ENCODE results near the gene KSR2. TPM values are rescaled to one million over a fixed set of nuclear protein-coding genes. Genes with fewer than 3 reads are reported as not detected.
"Not testable (repeated sequence)": the region's sequence is repeated elsewhere in the genome, so short reads cannot be mapped to it uniquely, and the experiment has no call there.

KSR2 gene
- total and polyA plus RNA-seq, 2 experiments from 2014 or later: under 0.01 to 0.02 TPM

DNA sequence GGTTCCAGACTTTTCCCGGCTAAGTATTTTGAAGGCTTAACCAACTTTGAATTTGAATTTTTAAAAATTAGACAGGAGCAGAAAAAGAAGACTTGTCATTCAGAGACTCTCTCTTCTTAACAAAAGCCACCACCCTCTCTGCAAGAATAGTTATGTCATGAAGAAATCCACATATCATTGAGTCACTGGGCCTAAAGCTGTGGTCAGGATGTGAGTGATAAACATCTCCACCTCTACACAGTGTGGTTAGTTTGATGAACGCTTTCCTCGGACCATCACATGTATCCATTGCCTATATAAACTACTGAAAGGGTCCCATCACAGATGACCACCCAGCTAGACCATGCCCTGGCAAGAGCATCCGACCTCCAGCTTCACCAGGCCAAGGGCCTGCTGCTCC, 226.1 kb downstream of the KSR2 start:
- DNase-seq (ENCODE audit: low read depth in 1 of 2, low spot score in 1 of 2): no peak
- H3K9me3 ChIP-seq (ENCODE audit: low read depth): no peaks in the 10 kb centered on the region
- TF ChIP-seq, protein P1, sequence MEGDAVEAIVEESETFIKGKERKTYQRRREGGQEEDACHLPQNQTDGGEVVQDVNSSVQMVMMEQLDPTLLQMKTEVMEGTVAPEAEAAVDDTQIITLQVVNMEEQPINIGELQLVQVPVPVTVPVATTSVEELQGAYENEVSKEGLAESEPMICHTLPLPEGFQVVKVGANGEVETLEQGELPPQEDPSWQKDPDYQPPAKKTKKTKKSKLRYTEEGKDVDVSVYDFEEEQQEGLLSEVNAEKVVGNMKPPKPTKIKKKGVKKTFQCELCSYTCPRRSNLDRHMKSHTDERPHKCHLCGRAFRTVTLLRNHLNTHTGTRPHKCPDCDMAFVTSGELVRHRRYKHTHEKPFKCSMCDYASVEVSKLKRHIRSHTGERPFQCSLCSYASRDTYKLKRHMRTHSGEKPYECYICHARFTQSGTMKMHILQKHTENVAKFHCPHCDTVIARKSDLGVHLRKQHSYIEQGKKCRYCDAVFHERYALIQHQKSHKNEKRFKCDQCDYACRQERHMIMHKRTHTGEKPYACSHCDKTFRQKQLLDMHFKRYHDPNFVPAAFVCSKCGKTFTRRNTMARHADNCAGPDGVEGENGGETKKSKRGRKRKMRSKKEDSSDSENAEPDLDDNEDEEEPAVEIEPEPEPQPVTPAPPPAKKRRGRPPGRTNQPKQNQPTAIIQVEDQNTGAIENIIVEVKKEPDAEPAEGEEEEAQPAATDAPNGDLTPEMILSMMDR (IDR thresholded peaks at IDR 0.05; ENCODE audit: low read depth, low read length): no peak
- H3K36me3 ChIP-seq: no peaks in the 10 kb centered on the region
- H3K27ac ChIP-seq: no peak overlapping the region
- H3K27me3 ChIP-seq: no peaks in the 10 kb centered on the region
- no peaks in the 10 kb centered on the region for H3K4me1 ChIP-seq (ENCODE audit: low read depth)
- H3K4me3 ChIP-seq: no peak overlapping the region

GRCh38 chr12:117738233-117738632, 230.6 kb downstream of the KSR2 start:
- H3K4me1 ChIP-seq (ENCODE audit: low read depth): no peaks in the 10 kb centered on the region
- no peaks in the 10 kb centered on the region for H3K9me3 ChIP-seq (ENCODE audit: low read depth)
- TF ChIP-seq, protein P1 (IDR thresholded peaks at IDR 0.05; ENCODE audit: low read depth, low read length): no peak
- no peaks in the 10 kb centered on the region for H3K36me3 ChIP-seq
- DNase-seq (ENCODE audit: low read depth in 1 of 2, low spot score in 1 of 2): no peak
- no peaks in the 10 kb centered on the region for H3K27me3 ChIP-seq
- H3K4me3 ChIP-seq: no peak overlapping the region
- H3K27ac ChIP-seq: no peak overlapping the region

DNA sequence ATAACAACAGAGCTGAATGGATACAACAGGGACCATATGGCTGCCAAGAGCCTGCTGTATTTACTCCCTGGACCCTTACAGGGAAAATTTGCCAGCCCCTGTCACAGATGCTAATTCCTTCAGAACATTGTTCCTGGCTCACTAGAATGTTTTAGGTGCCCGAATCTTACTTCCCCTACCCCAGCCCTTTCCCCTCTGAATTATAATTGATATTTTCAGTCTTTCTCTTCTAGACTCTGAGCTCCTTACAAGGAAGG, 235.3 kb downstream of the KSR2 start:
- H3K4me3 ChIP-seq: no peak overlapping the region
- H3K36me3 ChIP-seq: no peaks in the 10 kb centered on the region
- no peak overlapping the region for H3K27ac ChIP-seq
- no peaks in the 10 kb centered on the region for H3K27me3 ChIP-seq
- TF ChIP-seq, protein P1 (IDR thresholded peaks at IDR 0.05; ENCODE audit: low read depth, low read length): no peak
- no peak for DNase-seq (ENCODE audit: low read depth in 1 of 2, low spot score in 1 of 2)
- no peaks in the 10 kb centered on the region for H3K9me3 ChIP-seq (ENCODE audit: low read depth)
- H3K4me1 ChIP-seq (ENCODE audit: low read depth): no peaks in the 10 kb centered on the region

- no peak overlapping the region for H3K4me3 ChIP-seq
- no peaks in the 10 kb centered on the region for H3K4me1 ChIP-seq (ENCODE audit: low read depth)
- DNase-seq (ENCODE audit: low read depth in 1 of 2, low spot score in 1 of 2): no peak
- H3K27ac ChIP-seq: no peak overlapping the region
- H3K27me3 ChIP-seq: no peaks in the 10 kb centered on the region
- no peaks in the 10 kb centered on the region for H3K9me3 ChIP-seq (ENCODE audit: low read depth)
- TF ChIP-seq, protein P1 (IDR thresholded peaks at IDR 0.05; ENCODE audit: low read depth, low read length): no peak
- H3K36me3 ChIP-seq: no peaks in the 10 kb centered on the region
Observed at GRCh38 chr12:117732761-117733548, 235.8 kb downstream of the KSR2 start.

GRCh38 chr12:117731131-117731530, 237.7 kb downstream of the KSR2 start:
- H3K9me3 ChIP-seq (ENCODE audit: low read depth); H3K4me3 ChIP-seq; H3K27me3 ChIP-seq; H3K4me1 ChIP-seq (ENCODE audit: low read depth); H3K27ac ChIP-seq; H3K36me3 ChIP-seq; DNase-seq (ENCODE audit: low read depth in 1 of 2, low spot score in 1 of 2): not testable (repeated sequence)

DNA sequence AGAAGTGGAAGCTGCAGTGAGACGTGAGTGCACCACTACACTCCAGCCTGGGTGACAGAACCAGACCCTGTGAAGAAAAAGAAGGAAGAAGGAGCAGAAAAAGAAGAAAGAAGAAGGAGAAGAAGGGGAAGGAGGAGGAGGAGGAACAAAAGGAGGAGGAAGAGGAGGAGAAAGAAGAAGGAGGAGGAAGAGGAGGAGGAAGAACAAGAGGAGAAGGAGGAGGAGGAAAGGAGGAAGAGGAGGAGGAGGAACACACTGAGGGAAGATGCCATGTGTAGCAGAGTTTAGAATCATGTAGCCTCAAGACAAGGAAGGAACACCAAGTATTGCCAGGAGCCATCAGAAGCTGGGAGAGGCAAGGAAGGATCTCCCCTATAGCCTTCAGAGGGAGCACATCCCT, 241.5 kb downstream of the KSR2 start:
- H3K9me3 ChIP-seq (ENCODE audit: low read depth): no peaks in the 10 kb centered on the region
- H3K27me3 ChIP-seq: no peaks in the 10 kb centered on the region
- no peak for DNase-seq (ENCODE audit: low read depth in 1 of 2, low spot score in 1 of 2)
- H3K4me1 ChIP-seq (ENCODE audit: low read depth): no peaks in the 10 kb centered on the region
- H3K4me3 ChIP-seq: no peak overlapping the region
- H3K27ac ChIP-seq: no peak overlapping the region
- H3K36me3 ChIP-seq: no peaks in the 10 kb centered on the region
- TF ChIP-seq, protein P1 (IDR thresholded peaks at IDR 0.05; ENCODE audit: low read depth, low read length): no peak
